Measurements from ENCODE around the gene LIPC. TPM values are rescaled to one million over a fixed set of nuclear protein-coding genes. Genes with fewer than 3 reads are reported as not detected.

Gene LIPC
- polyA plus RNA-seq, 1 of the 3 experiments (the other 2 are of a cell fraction): not detected

DNA sequence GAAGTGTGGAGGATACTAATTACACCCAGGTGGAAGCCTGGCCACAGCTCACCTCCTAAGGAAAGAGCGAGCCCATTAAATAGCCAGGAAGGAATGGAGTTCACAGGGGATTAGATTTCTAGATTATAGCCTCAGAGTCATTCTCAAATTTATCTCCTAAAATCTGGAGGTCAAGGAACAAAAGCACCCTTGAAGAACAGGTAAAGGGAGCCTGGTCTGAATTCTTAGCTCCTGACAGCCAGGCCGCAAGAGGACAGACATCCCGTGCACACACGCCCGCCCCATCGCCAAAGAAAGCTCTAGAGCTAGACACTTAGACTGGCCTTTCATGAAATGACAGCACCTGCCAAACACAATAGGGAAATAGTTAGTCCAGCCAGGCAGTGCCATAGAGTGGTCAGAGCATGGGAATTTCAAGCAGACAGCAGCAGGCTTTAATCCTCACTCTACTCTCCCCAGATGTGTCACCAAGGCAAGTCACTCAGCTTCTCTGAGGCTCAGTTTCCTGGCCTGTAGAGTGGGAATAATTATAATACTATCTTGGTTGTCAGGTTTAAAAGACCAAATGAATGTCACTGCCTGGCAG, 59.2 kb downstream of the LIPC start:
- POLR2A ChIA-PET: no interaction called here

DNA sequence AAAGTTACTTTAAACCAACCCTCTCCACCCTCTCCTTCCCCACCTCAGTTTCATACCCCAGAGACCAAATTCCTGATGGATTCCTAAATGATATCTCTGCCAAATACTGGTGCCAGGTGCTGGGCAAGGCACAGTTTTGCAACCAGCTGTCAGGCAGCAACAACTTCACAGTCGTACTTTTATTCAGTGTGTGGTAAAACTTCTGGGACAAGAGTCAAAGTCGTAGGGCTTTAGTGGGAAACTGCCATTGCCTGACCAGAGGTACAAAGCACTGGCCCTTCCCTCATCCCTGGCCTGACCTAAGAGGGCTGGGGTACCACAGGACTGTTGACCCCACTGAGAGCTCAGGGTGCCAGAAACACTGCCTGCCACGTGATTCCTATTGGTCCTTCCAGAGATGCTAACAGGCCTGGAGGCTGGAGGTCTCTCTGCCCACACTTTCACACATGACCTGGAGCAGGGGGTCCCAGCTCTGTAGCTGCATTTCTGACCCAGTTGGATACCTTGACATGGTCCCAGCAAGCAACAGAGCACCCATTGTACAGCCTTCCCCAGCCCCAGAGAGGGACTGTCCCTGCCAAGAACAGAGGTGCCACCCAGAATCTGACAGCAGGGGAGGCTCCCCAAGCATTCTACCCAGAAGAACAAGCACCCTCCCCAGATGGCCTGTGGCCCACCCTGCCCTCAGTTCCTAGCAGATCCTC, 59.9 kb downstream of the LIPC start:
- Histone ChIP-seq H3K9me3 (no peaks in the 10 kb centered on the region), H3K79me2 (ENCODE audit: insufficient read depth) (no peaks in the 10 kb centered on the region), H3K4me3 (ENCODE audit: low read depth in 2 of 2, low read length in 1 of 2) (no peak overlapping the region), H2AFZ (ENCODE audit: low read depth) (no peak overlapping the region), H3K9me2 (no peaks in the 10 kb centered on the region), H3F3A (replicated peaks; ENCODE audit: insufficient read depth) (no peaks in the 10 kb centered on the region), H3K36me3 (replicated peaks in 1 of 2; ENCODE audit: control insufficient read depth in 1 of 2, insufficient read depth in 2 of 2, low read length in 1 of 2) (no peaks in the 10 kb centered on the region), H3K9ac (no peak overlapping the region), H3K27me3 (ENCODE audit: insufficient read depth) (no peaks in the 10 kb centered on the region; the same call in 1 of the 2 replicates), H4K20me1 (ENCODE audit: insufficient read depth) (no peaks in the 10 kb centered on the region), H3K4me2 (no peak overlapping the region), H3K27ac (ENCODE audit: low read depth in 2 of 2, low read length in 1 of 2) (no peak overlapping the region), H3K4me1 (ENCODE audit: control insufficient read depth in 1 of 2, insufficient read depth in 2 of 2, low read depth in 1 of 2, low read length in 1 of 2) (no peaks in the 10 kb centered on the region)
- WGBS (ENCODE audit: low lambda C conversion rate): 74% methylated on average over 2 of the region's 3 CpGs
- POLR2A ChIA-PET: no interaction called here
- CTCF ChIA-PET: interaction anchor here (0.6 to 1.2 kb wide), 3 partner anchors 10 to 222 kb away, joined by 3 read pairs; no protein-coding TSS in a partner anchor
- DNase-seq: no peak
- TF ChIP-seq JUND (IDR thresholded peaks at IDR 0.05): no peak
- no peak for TF ChIP-seq TAF1 (IDR thresholded peaks at IDR 0.05; ENCODE audit: borderline replicate concordance, low read depth, low read length)
- no peak for TF ChIP-seq GABPA (IDR thresholded peaks at IDR 0.05; ENCODE audit: low read depth)
- no peak for TF ChIP-seq FOXJ3 (CRISPR knock-in tag; IDR thresholded peaks at IDR 0.05)
- TF ChIP-seq RXRA (IDR thresholded peaks at IDR 0.05; ENCODE audit: borderline replicate concordance, low read depth): no peak
- TF ChIP-seq, protein P1, sequence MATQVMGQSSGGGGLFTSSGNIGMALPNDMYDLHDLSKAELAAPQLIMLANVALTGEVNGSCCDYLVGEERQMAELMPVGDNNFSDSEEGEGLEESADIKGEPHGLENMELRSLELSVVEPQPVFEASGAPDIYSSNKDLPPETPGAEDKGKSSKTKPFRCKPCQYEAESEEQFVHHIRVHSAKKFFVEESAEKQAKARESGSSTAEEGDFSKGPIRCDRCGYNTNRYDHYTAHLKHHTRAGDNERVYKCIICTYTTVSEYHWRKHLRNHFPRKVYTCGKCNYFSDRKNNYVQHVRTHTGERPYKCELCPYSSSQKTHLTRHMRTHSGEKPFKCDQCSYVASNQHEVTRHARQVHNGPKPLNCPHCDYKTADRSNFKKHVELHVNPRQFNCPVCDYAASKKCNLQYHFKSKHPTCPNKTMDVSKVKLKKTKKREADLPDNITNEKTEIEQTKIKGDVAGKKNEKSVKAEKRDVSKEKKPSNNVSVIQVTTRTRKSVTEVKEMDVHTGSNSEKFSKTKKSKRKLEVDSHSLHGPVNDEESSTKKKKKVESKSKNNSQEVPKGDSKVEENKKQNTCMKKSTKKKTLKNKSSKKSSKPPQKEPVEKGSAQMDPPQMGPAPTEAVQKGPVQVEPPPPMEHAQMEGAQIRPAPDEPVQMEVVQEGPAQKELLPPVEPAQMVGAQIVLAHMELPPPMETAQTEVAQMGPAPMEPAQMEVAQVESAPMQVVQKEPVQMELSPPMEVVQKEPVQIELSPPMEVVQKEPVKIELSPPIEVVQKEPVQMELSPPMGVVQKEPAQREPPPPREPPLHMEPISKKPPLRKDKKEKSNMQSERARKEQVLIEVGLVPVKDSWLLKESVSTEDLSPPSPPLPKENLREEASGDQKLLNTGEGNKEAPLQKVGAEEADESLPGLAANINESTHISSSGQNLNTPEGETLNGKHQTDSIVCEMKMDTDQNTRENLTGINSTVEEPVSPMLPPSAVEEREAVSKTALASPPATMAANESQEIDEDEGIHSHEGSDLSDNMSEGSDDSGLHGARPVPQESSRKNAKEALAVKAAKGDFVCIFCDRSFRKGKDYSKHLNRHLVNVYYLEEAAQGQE (IDR thresholded peaks at IDR 0.05; ENCODE audit: low read depth, low read length): no peak
- TF ChIP-seq, protein P2, sequence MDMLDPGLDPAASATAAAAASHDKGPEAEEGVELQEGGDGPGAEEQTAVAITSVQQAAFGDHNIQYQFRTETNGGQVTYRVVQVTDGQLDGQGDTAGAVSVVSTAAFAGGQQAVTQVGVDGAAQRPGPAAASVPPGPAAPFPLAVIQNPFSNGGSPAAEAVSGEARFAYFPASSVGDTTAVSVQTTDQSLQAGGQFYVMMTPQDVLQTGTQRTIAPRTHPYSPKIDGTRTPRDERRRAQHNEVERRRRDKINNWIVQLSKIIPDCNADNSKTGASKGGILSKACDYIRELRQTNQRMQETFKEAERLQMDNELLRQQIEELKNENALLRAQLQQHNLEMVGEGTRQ (IDR thresholded peaks at IDR 0.05; ENCODE audit: borderline replicate concordance, low read depth, low read length): no peak
- TF ChIP-seq CHD2 (IDR thresholded peaks at IDR 0.05; ENCODE audit: low read length, partially characterized antibody): no peak
- no peak for TF ChIP-seq SMC3 (IDR thresholded peaks at IDR 0.05; ENCODE audit: low read depth, low read length)
- TF ChIP-seq EP300 (IDR thresholded peaks at IDR 0.05; ENCODE audit: borderline replicate concordance in 1 of 2, low read depth in 1 of 2, low read length in 1 of 2): no peak
- TF ChIP-seq FOXM1 (IDR thresholded peaks at IDR 0.05; ENCODE audit: low read depth): no peak
- no peak for TF ChIP-seq MEF2A (IDR thresholded peaks at IDR 0.05; ENCODE audit: borderline replicate concordance, low read depth)

More for the DNA sequence above, 59.2 kb downstream of the LIPC start:
- Histone ChIP-seq H3K9me3 (no peaks in the 10 kb centered on the region), H3K4me2 (no peak overlapping the region), H3K9me2 (no peaks in the 10 kb centered on the region), H3K4me1 (ENCODE audit: control insufficient read depth in 1 of 2, insufficient read depth in 2 of 2, low read depth in 1 of 2, low read length in 1 of 2) (no peaks in the 10 kb centered on the region), H3F3A (replicated peaks; ENCODE audit: insufficient read depth) (no peaks in the 10 kb centered on the region), H4K20me1 (ENCODE audit: insufficient read depth) (no peaks in the 10 kb centered on the region), H3K79me2 (ENCODE audit: insufficient read depth) (no peaks in the 10 kb centered on the region), H3K4me3 (ENCODE audit: low read depth in 2 of 2, low read length in 1 of 2) (no peak overlapping the region), H3K27me3 (ENCODE audit: insufficient read depth) (no peaks in the 10 kb centered on the region), H3K27ac (ENCODE audit: low read depth in 2 of 2, low read length in 1 of 2) (no peak overlapping the region), H2AFZ (ENCODE audit: low read depth) (no peak overlapping the region), H3K9ac (no peak overlapping the region), H3K36me3 (replicated peaks in 1 of 2; ENCODE audit: control insufficient read depth in 1 of 2, insufficient read depth in 2 of 2, low read length in 1 of 2) (no peaks in the 10 kb centered on the region)
- DNase-seq: no peak
- CTCF ChIA-PET: interaction anchor here (0.6 kb wide), 1 partner anchor 37 kb away, joined by 3 read pairs; no protein-coding TSS in a partner anchor
- TF ChIP-seq RXRA (IDR thresholded peaks at IDR 0.05; ENCODE audit: borderline replicate concordance, low read depth) (no peak), YY1 (IDR thresholded peaks at IDR 0.05; ENCODE audit: low read depth) (no peak), POLR2AphosphoS5 (IDR thresholded peaks at IDR 0.05; ENCODE audit: low read depth, low read length) (no peak), FOXJ3 (CRISPR knock-in tag; IDR thresholded peaks at IDR 0.05) (no peak), TCF12 (IDR thresholded peaks at IDR 0.05) (no peak), FOSL2 (IDR thresholded peaks at IDR 0.05; ENCODE audit: borderline replicate concordance, low read depth) (no peak)
- TF ChIP-seq, protein P3, sequence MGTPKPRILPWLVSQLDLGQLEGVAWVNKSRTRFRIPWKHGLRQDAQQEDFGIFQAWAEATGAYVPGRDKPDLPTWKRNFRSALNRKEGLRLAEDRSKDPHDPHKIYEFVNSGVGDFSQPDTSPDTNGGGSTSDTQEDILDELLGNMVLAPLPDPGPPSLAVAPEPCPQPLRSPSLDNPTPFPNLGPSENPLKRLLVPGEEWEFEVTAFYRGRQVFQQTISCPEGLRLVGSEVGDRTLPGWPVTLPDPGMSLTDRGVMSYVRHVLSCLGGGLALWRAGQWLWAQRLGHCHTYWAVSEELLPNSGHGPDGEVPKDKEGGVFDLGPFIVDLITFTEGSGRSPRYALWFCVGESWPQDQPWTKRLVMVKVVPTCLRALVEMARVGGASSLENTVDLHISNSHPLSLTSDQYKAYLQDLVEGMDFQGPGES (IDR thresholded peaks at IDR 0.05; ENCODE audit: low read depth, low read length): no peak
- TF ChIP-seq, protein P4, sequence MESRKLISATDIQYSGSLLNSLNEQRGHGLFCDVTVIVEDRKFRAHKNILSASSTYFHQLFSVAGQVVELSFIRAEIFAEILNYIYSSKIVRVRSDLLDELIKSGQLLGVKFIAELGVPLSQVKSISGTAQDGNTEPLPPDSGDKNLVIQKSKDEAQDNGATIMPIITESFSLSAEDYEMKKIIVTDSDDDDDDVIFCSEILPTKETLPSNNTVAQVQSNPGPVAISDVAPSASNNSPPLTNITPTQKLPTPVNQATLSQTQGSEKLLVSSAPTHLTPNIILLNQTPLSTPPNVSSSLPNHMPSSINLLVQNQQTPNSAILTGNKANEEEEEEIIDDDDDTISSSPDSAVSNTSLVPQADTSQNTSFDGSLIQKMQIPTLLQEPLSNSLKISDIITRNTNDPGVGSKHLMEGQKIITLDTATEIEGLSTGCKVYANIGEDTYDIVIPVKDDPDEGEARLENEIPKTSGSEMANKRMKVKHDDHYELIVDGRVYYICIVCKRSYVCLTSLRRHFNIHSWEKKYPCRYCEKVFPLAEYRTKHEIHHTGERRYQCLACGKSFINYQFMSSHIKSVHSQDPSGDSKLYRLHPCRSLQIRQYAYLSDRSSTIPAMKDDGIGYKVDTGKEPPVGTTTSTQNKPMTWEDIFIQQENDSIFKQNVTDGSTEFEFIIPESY (IDR thresholded peaks at IDR 0.05; ENCODE audit: borderline replicate concordance, low read depth): no peak
- 89% methylated on average over 6 of the region's 6 CpGs for WGBS (ENCODE audit: low lambda C conversion rate)
